ENCODE data around the gene GARIN5A.
A peak's percentile ranks its signal among the peaks of the same experiment; 100 is the strongest.

GARIN5A gene

GRCh38 chr19:50476224-50476906 lies at the start of gene GARIN5A, which contains the start of gene EMC10:
Gene GARIN5A (minus strand): TSS chr19:50476848. CDS start chr19:50476388, 460 bp downstream.
Gene EMC10 (plus strand): TSS chr19:50476507. CDS start chr19:50476545, 38 bp downstream.
- DNase-seq (ENCODE audit: low spot score), result peak; percentile 89

GRCh38 chr19:50522881-50523280 lies 46.2 kb upstream of the GARIN5A start:
- DNase-seq (ENCODE audit: low spot score), result no peak

GRCh38 chr19:50520822-50521465 lies 44.3 kb upstream of the GARIN5A start:
- DNase-seq (ENCODE audit: low spot score), result no peak

- DNase-seq (ENCODE audit: low spot score), result no peak
These were observed 42.4 kb upstream of the GARIN5A start for GRCh38 chr19:50519006-50519575.

GRCh38 chr19:50518091-50519005 lies 41.7 kb upstream of the GARIN5A start:
- DNase-seq (ENCODE audit: low spot score), result no peak

- no peak for DNase-seq (ENCODE audit: low spot score)
These were observed 41.0 kb upstream of the GARIN5A start for GRCh38 chr19:50517704-50518075.

GRCh38 chr19:50516964-50517703 lies 40.5 kb upstream of the GARIN5A start:
- no peak for DNase-seq (ENCODE audit: low spot score)

DNA sequence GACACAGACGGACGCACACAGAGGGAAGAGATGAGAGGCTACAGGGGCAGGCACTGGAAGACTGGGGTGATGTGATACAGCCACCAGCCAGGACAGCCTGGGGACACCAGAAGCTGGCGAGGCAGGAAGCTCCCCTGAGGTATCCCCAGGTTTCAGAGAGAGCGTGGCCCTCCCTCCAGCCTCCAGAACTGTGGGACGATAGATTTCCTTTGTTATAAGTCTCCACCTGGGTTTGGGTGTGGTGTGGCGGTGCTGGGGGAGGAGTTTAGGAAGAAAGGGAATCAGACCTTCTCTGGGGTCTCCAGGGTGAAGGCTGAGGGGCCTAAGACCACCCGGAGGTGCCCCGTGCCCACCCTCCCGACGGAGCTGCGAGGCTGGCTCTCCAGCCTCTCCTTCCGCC lies 39.8 kb upstream of the GARIN5A start:
- no peak for DNase-seq (ENCODE audit: low spot score)

GRCh38 chr19:50515168-50515561 lies 38.5 kb upstream of the GARIN5A start:
- no peak for DNase-seq (ENCODE audit: low spot score)

DNA sequence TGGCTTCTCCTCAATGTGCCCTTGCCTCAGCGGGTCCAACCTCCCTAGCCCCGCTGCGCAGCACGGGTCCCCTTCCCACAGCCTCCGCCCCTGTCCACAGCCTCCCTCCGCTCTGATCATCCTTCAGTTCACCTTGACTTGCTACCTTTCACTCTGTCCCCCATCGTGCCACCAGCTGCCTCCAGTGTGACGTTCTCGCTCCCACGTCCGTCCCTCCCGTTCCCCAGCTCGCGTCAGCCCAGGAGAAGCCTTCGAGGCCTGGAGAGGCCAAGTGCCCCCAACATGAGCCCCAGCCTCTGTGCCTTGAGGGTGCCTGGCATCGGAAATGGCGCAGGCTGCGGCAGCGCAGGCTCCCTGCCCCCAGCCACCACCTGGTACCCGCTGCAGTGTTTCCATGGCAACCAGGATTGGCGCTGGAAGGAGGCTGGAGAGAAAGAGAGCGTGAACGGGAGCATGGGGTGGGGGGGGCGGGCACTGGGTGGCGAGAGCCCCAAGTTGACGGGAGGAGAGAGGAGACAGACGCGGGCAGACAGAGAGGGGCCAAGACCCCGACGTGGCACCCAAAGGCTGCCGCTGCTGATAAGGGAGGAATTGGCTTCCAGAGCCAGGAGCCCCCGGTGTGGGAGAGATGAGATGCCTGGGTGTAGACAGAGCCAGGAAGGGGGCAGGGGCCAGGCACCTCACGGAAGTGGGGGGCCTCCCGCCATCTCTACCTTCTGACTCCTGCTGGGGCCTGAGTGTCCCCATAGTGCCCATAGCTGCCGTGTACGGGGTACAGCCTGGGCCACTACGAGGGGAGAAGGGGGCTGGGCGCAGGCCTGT lies 37.9 kb upstream of the GARIN5A start:
- DNase-seq (ENCODE audit: low spot score), result peak; percentile 82

DNA sequence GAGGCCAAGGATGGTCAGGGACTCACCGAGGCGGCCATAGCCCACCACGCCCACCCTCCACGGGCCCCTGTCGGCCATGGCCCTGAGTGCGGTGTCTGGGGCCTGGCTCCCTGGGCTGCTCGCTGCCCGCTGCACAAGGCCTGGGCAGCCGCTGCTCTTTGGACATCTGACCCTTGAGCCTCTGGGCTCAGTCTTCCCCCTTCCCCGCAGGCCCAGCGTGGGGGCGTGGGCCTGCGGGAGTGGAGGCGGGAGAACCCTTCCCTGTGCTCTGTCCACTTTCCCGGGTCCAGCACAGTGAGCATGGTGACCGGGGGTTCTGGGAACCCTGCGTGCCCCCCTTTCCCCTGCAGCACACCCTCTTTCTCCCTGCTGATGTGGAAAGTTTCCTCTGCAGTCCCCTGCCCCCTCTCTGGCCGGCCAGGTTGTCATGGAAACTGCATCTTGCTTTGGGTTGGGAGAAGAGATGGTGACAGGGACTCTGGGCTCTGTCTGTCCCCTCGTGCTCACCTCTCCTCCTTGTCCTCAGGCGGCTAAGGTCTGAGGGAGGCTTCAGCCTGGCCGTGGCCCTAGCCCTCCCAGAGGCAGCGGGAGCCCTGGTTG lies 37.2 kb upstream of the GARIN5A start, which contains the start of gene ASPDH:
TSS of gene ASPDH (minus strand) at position 168 of the 600 bp plus-strand sequence. CDS start at position 78, 90 bp downstream.
- DNase-seq (ENCODE audit: low spot score), result no peak

DNA sequence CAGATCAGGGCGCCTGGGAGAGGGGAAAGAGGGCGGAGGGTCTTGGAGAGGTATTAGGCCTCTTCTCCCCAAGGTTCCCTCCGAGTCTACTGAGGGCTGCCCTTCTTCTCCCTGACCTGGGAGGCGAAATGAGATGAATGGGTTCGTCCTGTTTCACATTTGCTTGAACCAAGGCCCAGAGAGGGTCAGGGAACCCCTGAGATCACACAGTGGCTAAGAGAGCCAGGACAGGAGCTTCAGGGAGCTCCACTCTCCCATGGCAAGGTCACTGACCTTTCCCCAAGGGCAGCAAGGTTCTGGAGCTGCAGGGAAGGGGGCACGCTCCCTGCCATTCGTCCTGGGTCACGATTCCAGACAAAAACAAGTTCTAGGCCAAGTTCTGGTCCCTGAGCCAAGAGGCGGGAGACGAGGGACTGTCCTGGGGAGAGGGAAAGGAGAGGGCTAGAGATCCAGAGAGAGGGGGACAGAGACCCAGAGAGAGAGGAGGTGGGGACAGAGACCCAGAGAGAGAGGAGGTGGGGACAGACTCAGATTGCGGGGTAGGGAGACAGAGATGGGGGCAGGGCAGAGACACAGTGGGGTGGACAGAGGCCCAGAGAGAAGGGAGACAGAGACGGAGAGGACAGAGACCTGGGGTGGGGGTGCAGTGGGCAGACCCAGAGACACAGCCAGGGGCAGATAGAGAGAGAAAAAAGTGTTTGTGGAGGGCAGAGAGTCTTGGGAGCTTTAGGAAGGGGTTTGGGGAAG lies 36.5 kb upstream of the GARIN5A start:
- no peak for DNase-seq (ENCODE audit: low spot score)

GRCh38 chr19:50512112-50512998 lies 35.7 kb upstream of the GARIN5A start:
- DNase-seq (ENCODE audit: low spot score), result no peak

- peak; percentile 99 for DNase-seq (ENCODE audit: low spot score)
These were observed 34.6 kb upstream of the GARIN5A start, which contains the start of gene JOSD2 for GRCh38 chr19:50511069-50511822. Gene JOSD2 (minus strand): TSS chr19:50511191. CDS start chr19:50510431, 760 bp downstream.

DNA sequence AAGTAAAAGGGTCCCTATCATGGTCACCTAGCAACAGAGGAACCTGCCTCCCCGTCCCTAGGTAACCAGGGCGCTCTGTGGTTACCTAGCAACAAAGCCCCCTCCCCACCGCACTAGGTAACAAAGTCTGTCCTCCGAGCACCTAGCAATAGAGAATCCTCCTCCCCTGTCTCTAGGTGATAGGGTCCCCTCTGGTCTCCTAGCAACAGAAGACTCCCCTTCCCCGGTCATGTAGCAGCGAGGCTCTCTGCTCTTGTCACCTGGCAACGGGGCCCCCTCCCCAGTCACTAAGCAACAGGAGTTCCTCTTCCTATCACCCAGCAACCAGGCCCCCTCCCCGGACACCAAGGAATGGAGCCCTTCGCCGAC lies 34.0 kb upstream of the GARIN5A start:
- DNase-seq (ENCODE audit: low spot score), result no peak

GRCh38 chr19:50510121-50510670 lies 33.5 kb upstream of the GARIN5A start:
- no peak for DNase-seq (ENCODE audit: low spot score)

DNA sequence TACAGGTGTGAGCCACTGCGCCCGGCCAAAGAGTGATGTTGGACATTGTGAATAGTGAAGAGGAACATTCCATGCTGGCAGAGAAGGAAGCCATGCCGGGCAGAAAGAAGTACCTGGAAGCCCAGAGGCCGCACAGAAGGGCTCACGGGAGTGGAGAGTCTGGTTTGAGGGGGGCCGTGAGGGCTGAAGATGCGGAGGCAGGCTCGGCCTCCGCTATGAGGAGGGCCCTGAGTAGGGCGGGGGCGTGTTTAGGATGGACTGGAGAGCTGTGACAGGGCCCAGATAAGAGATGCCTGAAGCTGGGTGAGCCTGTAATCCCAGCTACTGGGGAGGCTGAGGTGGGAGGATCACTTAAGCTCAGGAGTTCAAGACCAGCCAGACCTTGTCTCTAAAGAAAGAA lies 32.7 kb upstream of the GARIN5A start:
- DNase-seq (ENCODE audit: low spot score), result no peak
